ENCODE data around the gene DNAJA4.

The DNAJA4 gene

GRCh38 chr15:78327466-78327865 is 63.1 kb downstream of the DNAJA4 start:
- no peak overlapping the region for H3K9ac ChIP-seq (ENCODE audit: low read length)
- no peak overlapping the region for H3K4me3 ChIP-seq (ENCODE audit: low read depth, low read length, poor library complexity, severe bottlenecking)
- no peaks in the 10 kb centered on the region for H3F3A ChIP-seq (ENCODE audit: insufficient read depth, low read length)
- H3K9me3 ChIP-seq (ENCODE audit: low read length): no peaks in the 10 kb centered on the region
- no peaks in the 10 kb centered on the region for H3K9me2 ChIP-seq (ENCODE audit: low read depth, low read length)
- TF ChIP-seq CTCF (IDR thresholded peaks at IDR 0.05; ENCODE audit: low read length): no peak
- no peak for TF ChIP-seq EZH2 (IDR thresholded peaks at IDR 0.05; ENCODE audit: borderline replicate concordance, low read length)
- no peaks in the 10 kb centered on the region for H3K36me3 ChIP-seq (ENCODE audit: insufficient read depth, low read length)
- H3K4me2 ChIP-seq (ENCODE audit: low read length): no peak overlapping the region
- H2AFZ ChIP-seq (ENCODE audit: low read length): no peak overlapping the region
- H3K27me3 ChIP-seq (ENCODE audit: insufficient read depth, low read length): no peaks in the 10 kb centered on the region
- no peaks in the 10 kb centered on the region for H4K20me1 ChIP-seq (ENCODE audit: insufficient read depth, low read length)
- no peaks in the 10 kb centered on the region for H3K79me2 ChIP-seq (ENCODE audit: insufficient read depth, low read length)
- H3K4me1 ChIP-seq (ENCODE audit: insufficient read depth, low read length, severe bottlenecking): no peaks in the 10 kb centered on the region
- H3K27ac ChIP-seq (ENCODE audit: low read depth, low read length, poor library complexity, severe bottlenecking): no peak overlapping the region

- Histone ChIP-seq H3K79me2 (ENCODE audit: insufficient read depth, low read length) (no peaks in the 10 kb centered on the region), H3F3A (ENCODE audit: insufficient read depth, low read length) (no peaks in the 10 kb centered on the region), H3K9me3 (ENCODE audit: low read length) (no peaks in the 10 kb centered on the region), H3K4me1 (ENCODE audit: insufficient read depth, low read length, severe bottlenecking) (no peaks in the 10 kb centered on the region), H3K9ac (ENCODE audit: low read length) (no peak overlapping the region), H3K9me2 (ENCODE audit: low read depth, low read length) (no peaks in the 10 kb centered on the region), H3K36me3 (ENCODE audit: insufficient read depth, low read length) (no peaks in the 10 kb centered on the region), H3K27ac (ENCODE audit: low read depth, low read length, poor library complexity, severe bottlenecking) (no peak overlapping the region), H4K20me1 (ENCODE audit: insufficient read depth, low read length) (no peaks in the 10 kb centered on the region), H3K4me3 (ENCODE audit: low read depth, low read length, poor library complexity, severe bottlenecking) (no peak overlapping the region), H2AFZ (ENCODE audit: low read length) (no peak overlapping the region), H3K4me2 (ENCODE audit: low read length) (no peak overlapping the region), H3K27me3 (ENCODE audit: insufficient read depth, low read length) (no peaks in the 10 kb centered on the region)
- no peak for TF ChIP-seq EZH2 (IDR thresholded peaks at IDR 0.05; ENCODE audit: borderline replicate concordance, low read length)
- no peak for TF ChIP-seq CTCF (IDR thresholded peaks at IDR 0.05; ENCODE audit: low read length)
Observed at GRCh38 chr15:78329625-78330024, 65.3 kb downstream of the DNAJA4 start.

All from OCI-LY1 (cell line).